Activated CD8-positive, alpha-beta memory T cell treated with anti-CD3 and anti-CD28 coated beads, Interleukin-2, amount 50 U/mL, for 24 hours (primary cell): ENCODE measurements around the gene HIVEP1.
"Not testable (repeated sequence)": the region's sequence is repeated elsewhere in the genome, so short reads cannot be mapped to it uniquely, and the experiment has no call there.

Source experiments
- DNase-seq: peaks from one replicate; pipeline ENCODE4 v3.0.0-alpha.2; 2020; ENCODE audit errors: extremely low read depth

HIVEP1 gene

DNA sequence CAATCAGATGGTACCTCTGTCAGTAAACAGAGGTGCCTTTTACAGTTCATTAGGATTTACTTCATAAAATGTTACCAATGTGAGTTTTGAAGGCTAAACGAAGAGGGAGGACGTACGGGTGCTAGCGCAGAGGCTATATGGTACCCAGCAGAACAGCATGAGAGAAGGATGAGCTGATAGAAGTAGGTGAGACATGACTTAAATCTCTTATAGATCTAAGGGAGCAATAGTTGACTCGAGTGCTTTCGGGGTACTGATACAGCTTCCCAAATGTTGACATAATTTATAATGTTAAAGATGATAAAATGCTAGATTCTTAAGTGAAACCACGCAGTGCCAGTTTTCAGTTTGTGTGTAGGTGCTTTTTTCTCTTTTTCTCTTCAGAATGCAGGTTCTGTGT lies 72.6 kb downstream of the HIVEP1 start:
- DNase-seq = no peak

DNA sequence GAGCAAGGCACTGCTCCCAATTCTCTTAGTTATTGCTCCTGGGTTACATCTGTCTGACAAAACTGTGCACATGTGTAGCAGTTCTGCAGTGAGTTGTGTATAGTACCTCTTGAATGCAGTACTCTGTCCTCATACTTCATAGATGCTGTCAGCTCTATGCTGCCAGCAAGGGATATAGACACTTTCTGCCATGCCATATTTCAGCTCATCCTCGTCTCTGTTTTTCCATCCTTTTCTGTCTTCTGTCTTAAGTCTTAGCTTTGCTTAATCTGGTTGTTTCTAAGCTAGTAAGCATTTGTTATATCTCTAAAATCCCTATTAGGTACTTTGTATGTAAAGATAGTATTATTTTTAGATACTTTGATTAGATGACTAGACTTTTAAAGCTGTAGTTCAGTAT lies 76.4 kb downstream of the HIVEP1 start:
- DNase-seq = no peak

DNA sequence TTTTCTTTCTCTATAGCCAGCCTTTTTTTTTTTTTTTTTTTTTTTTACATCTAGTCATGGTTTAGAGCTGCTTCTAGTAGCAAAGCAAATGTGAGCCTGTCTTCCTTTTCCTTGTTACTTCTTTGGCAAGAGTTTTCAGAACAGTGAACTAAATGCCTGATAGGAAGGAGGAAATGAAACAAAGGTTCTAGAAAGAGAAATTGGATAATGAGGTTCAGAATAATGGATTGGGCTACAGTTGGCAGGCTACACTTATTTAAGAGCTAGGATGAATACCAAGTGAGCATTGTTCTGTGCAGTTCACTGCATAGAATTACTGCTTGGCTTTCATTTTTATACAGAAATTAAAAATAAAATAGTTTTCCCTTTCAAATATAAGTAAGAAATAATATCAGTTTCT lies 78.6 kb downstream of the HIVEP1 start:
- DNase-seq = no peak

DNA sequence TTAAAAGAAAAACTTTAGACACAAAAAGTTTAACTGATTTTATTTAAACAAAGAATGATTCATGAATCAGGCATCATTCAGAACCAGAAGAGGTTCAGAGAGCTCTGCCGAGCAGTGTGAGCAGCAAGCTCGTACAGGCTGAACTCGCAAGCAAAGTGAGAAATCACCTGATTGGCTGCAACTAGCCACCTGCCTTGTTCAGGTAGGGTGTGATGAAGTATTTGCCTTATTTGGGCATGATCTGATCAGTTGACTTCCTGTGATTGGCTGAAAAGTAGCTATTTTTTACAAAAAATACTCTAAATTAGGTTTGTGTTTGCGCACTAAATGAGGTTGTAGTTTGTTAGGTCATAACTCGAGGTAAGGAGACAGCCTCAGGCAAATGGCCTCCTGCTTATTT lies 80.7 kb downstream of the HIVEP1 start:
- no peak for DNase-seq

DNA sequence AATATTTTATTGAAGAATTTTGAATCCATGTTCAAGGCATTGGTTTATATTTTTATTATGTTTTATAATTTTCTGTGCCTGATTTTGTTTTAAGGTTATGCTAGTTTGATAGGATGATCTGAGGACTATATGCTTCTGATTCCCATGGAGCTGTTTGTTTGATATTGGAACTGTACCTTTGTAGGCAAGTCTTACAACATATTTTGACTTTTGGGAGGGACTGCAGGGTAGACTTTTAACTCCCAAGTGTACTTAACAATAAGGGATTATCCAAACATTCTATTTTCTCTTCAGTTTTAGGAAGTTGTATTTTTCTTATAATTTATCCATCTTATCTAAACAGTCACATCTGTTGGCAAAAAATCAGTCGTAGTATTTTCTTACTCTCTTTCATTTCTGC lies 82.6 kb downstream of the HIVEP1 start:
- DNase-seq = no peak

DNA sequence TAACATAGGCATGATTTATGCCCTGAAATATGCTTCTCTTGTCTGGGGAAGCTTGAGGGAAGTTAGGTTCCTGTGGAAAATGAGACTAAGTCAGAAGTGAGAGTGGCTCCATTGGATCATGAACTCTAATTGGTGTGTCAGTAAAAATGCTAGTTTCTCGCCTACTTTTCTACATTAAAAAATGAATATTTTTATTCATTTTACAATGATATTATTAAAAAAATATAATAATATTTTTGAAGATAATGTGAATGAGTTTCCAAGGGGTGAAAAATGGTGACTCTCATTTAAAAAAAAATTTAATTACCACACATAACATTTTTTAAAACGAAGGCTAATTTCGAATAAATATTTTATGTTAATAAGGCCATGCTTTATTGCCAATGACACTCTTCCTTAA lies 84.2 kb downstream of the HIVEP1 start:
- DNase-seq = no peak

DNA sequence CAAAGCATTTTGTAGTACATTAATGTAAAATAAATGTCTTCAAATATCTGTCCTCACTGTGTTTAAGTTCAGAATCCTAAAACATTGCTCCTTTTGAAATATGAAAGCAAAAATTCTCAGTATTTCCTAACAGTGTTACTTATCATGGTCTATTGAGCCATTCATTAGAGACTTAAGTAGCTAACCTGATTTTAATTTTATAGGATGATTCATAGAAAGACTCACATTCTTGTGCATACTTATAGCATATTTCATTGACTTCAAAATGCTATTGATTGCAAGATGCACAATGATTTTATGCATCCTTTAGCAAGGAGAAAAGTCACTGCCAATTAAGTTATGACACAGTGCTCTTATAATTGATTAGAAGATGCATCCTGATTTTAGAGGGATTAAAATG lies 85.7 kb downstream of the HIVEP1 start:
- DNase-seq = no peak

DNA sequence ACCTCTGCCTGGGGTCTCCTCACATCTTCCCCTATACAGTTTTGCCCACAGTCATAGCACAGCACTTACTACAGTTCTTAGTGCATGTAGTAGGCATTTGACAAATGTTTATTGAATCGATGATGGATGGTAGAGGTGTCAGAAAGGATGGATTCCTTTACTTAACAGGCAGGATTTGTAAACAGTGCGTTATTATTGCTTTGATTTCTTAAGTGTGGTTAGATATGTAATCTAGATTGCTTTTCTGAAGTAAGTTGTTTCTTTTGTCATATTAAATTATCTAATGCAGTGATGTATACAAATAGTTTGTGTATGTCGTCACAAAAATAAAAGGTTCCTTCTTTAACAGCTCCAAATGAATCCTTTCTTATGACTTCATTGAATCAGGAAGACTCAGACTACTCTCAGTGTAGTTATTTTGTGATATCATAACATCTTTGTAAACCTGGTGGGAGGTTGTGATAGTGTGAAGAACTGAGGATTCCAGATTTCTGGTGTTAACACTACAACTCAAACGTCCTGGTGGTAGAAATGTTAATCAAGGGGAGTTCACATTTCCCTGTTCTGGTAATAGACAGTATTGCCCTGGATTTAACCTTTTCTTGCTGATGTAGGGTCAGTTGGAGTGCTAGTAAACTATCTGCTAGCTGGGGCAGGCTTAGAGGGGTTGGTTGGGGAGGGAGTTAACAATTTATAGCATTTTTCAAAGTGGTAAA lies 87.7 kb downstream of the HIVEP1 start:
- no peak for DNase-seq

DNA sequence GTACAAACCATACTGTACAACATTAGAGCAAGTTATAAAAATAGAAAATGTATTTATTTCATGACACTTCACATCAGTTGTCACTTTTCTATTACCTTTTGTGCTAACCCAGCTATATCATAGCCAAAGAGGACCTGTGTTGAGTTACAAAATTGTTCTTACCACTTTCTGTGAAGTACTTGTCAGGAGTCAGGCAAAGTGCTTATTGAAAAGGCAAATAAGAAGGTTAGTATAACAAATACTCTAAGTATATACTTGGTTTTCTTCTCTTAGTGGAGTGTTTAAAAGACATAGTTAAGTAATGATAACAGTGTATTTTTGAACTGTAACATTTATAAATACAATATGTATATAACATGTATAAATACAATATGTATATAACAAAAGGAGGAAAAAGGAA lies 88.9 kb downstream of the HIVEP1 start:
- no peak for DNase-seq

DNA sequence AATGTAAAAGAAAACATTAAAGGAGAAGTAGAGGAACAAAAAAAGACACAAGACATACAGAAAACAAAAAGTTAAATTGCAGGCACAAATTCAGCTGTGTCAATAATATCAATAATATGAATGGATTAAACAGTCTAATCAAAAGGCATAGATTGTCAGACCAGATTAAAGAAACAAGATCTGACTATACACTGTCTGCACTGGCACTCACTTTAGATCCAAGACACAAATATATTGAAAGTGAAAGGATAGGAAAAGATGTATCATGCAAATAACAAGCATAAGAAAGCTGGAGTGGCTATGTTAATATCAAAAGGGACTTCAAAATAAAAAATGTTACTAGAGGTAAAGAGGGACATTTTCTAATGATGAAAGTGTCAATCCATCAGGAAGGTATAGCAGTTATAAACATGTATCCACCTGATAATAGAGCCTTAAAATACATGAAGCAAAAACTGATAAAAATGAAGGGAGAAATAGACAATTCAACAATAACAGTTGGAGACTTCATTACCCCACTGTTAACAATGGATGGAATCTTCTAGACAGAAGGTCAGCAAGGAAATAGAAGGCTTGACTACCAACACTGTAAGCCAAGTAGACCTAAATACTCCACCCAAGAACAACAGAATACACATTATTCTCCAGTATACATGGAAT lies 89.7 kb downstream of the HIVEP1 start:
- no peak for DNase-seq

DNA sequence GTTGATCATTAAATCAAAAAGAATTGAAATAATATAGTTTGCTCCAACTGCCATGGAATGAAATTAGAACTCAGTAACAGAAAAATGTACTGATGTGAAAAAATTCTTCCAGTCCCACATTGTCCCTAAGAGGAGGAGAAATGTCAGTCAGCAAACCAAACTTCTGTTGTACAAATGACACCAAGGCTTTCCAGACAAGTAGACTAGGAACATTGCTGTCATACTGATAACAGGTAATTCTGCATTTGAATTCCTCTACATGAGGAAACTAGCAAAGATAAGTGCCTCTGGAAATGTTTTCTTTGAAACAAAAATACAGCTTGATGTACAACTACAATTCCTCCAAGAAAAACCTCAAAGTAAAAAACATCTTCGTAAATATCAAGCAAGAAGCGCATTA lies 90.2 kb downstream of the HIVEP1 start:
- no peak for DNase-seq

DNA sequence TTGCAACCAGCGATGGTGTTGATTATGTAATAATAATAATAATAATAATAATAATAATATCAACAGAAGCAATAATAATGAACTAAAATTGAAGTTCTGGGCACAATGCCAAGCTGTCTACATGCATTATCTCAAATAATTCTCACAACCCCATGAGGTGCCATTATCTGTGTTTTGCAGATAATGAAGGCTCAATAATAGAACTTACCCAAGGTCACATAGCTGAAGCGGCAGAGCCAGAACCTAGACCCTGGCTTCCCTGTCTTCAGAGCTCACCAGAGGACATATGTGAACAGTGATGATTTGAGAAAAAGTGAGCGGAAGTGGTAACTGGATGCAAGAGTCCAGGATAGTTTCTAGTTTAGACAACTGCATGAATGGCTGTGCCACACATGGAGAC lies 91.0 kb downstream of the HIVEP1 start:
- DNase-seq = no peak

DNA sequence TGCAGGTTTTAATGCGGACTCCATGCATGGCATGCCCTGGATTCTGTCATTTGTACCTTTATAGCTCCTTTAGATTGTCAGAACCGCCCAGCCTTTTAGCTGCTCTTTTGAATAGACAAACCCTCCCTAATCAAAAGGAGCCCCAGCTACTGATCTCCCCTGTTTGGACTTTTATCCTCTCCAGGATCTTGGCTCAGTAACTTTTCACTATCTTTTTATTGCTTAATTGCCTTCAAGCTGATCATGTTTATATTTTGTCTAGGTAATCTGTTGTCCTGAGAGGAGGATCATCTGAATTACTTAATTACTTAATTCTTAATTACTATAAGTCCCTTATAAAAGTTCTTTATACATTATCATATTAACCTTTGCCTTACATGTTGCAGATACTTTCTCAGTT lies 93.2 kb downstream of the HIVEP1 start:
- DNase-seq = no peak

DNA sequence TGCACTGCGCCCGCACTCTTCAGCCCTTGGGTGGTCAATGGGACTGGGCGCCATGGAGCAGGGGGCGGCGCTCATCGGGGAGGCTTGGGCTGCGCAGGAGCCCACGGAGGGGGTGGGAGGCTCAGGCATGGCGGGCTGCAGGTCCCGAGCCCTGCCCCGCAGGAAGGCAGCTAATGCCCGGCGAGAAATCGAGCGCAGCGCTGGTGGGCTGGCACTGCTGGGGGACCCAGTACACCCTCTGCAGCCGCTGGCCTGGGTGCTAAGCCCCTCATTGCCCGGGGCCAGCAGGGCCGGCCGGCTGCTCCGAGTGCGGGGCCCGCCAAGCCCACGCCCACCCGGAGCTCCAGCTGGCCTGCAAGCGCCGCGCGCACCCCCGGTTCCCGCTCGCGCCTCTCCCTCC lies 96.3 kb downstream of the HIVEP1 start:
- not testable (repeated sequence) for DNase-seq

DNA sequence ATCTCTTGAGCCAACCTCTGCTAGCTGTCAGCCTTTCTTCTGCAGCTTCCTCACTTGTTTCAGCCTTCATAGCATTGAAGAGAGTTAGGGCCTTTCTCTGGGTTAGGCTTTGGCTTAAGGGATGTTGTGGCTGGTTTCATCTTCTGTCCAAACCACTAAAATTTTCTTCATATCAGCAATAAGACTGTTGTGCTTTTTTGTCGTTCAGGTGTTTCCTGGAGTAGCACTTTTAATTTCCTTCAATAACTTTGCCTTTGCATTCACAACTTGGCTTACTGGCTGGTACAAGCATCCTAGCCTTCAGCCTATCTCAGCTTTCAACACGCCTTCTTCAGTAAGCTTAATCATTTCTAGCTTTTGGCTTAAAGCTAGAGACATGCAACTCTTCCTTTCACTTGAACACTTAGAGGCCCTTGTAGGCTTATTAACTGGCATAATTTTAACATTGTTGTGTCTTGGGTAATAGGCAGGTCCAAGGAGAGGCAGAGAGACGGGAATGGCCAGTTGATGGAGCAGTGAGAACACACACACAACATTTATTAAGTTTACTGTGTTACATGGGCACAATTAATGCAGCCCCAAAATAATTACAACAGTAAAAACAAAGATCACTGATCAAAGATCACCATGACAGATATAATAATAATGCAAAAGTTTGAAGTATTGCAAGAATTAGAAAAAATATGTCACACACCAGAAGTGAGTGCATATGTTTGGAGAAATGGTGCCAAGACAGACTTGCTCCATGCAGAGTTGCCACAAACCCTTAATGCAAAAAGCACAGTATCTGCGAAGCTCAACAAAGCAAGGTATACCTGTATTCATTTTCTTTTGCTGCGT lies 98.6 kb downstream of the HIVEP1 start:
- no peak for DNase-seq

DNA sequence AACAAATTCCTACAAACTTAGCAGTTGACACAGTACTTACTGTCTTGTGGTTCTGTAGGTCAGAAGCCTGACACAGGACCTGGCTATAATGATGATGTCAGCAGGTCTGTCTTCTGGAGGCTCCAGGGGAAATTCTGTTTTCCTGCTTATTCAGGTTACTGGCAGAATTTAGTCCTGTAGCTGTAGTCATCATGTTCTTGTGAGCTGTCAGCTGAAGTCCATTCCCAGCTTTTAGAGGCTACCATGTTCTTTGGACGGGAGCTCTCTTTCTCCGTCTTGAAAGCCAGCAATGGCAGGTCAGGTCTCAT lies 99.2 kb downstream of the HIVEP1 start:
- DNase-seq = no peak

DNA sequence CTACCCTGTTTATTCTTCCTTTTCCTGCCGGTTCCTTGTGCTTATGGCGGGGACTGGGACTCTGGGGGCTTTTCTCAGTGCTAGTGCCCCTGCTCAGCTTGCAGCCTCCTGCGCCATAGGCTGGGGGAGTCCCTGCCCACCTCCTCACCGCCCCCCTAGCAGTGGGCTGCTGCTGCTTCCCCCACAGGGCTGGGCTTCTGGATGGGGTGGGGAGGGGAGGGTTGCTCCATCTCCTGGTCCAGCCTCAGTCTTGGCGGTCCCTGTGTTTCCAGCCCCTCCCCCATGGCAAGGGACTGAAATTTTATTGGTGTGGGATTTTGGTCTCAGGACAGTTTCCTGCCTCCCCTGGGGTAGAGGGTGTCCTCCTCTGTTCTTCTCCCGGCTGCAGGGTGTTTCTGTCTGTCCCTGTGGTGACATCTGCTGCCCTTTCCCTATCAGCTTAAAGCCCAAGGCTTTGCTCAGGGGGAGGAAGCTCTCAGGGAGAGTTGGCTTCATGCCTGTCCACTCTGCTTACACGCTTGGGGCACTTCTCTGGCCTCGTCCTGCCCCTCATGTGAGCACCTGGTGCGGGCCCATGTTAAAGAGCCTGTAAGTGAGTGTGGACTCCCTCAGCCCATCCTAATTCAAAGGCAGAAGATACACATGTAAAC lies 100.6 kb downstream of the HIVEP1 start:
- no peak for DNase-seq

DNA sequence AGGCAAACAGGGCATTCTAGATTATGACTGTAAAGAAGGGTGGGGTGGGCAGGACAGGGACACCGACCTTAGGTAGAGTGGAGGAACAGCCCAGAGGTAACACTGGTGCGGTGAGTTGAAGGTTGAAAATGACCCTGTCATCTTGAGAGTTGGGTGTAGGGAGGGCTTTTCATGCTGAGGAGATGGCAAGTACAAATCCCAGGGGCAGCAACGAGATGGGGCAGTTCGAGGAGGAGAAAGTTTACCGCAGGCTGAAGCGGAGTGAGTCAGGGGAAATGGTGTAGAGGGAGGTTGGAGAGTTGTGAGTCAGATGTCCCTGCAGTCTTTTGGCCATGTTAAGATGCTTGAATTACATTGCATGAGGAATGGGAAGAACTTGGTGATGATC lies 101.1 kb downstream of the HIVEP1 start:
- DNase-seq = no peak

DNA sequence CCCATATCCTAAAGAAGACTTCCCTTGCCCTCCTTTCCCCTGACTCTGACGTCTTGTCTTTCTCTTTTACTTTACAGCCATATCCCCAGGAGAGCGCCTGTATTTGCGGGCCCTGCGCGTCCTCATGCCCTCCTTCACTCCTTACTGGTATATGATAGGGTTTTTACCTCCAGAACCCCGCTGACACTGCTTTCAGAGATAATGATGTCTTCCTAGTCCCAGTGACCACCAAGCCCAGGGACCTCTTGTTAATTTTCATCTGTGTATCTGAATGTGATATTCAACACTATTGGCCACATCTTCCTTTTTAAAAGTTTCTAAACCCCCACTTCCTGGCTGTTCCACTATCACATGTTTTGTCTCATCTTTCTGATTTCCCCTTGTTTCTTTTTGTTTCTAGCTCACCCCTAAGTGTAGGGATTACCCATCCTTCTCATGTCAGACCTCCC lies 102.0 kb downstream of the HIVEP1 start:
- DNase-seq = no peak

DNA sequence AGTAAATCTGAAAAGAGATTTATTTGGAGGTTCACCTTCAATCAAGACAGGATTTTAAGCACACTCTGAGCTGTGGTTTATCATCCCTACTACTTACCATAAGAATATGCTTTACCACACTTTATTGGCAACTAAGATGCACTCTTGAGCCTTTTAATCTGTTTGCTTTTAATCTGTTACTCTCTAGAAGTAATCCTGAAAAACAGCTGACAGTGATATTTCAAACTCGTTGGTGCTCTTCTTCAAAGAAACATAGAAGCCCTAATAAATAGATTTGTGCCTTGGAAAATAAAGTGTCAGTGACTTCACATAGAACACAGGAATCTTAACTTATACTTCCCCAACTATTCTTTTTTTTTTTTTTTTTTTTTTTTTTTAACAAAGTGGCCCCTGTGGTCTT lies 102.9 kb downstream of the HIVEP1 start:
- no peak for DNase-seq

DNA sequence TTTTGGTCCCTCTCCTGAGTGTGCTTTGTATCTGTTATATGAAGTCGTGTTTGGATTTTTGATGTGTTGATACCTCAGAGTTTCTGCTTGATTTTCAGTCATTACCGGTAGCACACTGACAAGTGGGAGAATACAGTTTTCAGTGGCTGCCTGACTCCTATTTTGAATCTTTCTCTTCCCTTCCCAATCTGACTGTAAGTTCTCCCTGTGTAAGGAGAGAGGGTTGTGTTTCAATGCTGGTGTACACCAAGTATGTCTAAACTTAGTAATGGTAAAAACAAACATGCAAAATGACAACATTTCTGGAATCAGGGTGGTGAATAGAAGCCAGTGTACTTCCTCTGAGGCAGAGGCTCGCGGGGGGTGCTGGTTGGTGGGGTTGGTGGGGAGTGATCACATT lies 103.4 kb downstream of the HIVEP1 start:
- DNase-seq = no peak

DNA sequence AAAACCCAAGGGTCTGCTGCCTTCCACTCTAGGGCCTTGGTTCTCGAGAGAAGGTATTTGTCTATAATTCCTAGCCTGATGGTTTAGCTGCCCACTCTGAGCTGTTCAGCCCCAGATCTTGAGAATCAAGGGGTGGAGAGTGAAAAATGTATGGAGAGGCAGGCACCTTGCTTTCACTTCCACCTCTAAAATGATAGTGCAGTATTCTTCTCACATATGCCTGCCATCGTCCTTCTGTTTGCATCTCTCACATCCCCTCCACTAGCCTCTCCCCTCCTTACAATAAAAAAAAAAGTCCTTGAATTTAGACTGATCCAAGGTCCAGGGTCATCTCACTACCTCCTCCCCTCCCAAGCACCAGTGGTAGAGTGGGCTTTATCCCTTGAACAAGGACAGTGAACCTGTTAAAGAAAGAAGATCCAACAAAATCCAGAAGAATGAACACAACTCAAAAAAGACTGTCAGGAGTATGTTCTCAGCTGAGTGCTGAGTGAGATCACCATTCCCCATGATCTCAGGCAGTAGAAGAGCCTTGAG lies 104.2 kb downstream of the HIVEP1 start:
- DNase-seq = no peak
